Hematopoietic multipotent progenitor cell (in vitro differentiated cells): ENCODE results near the gene GTF2F2. TPM values are rescaled to one million over a fixed set of nuclear protein-coding genes. Genes with fewer than 3 reads are reported as not detected.
"Not testable (repeated sequence)": the region's sequence is repeated elsewhere in the genome, so short reads cannot be mapped to it uniquely, and the experiment has no call there.

ENCODE experiments used
- DNase-seq, 3 donors: peaks; one replicate each; pipeline ENCODE4 v3.0.0-alpha.2; 2011 to 2015; ENCODE audit warnings: low read depth in 2 of 3, low spot score in 2 of 3
- total RNA-seq: library from RNA; depleted of rRNA; stranded (reverse); fragments of >200 nt; gene quantifications from one replicate; pipeline ENCODE4 v1.2.3, GENCODE V29; 2012

The GTF2F2 gene
- total RNA-seq, 1 donor, result 9.7 TPM

DNA sequence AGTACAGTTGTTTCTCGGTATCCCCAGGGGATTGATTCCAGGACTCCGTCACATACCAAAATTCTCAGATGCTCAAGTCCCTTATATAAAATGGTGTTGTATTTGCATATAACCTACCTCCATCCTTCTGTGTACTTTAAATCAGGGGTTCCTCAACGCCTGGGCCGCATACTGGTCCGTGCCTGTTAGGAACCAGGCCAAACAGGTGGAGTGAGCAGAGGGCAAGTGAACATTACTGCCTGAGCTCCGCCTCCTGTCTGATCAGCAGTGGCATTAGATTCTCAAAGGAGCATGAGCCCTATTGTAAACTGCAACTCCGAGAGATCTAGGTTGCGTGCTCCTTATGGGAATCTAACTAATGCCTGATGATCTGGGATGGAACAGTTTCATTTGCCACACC, 122.8 kb downstream of the GTF2F2 start:
- DNase-seq, result no peak

DNA sequence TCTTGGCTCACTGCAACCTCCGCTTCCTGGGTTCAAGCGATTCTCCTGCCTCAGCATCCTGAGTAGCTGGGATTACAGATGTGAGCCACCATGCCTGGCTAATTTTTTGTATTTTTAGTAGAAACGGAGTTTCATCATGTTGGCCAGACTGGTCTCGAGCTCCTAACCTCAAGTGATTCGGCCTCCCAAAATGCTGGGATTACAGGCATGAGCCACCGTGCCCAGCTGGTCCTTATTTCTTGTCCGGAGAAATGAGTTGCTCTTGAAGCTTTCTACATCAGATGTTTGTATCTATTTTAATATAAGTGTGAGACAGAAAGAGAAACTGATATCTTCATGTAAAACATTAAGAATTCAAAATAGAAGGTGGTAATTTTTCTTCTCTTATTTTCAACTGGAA, 124.4 kb downstream of the GTF2F2 start:
- not testable (repeated sequence) for DNase-seq

DNA sequence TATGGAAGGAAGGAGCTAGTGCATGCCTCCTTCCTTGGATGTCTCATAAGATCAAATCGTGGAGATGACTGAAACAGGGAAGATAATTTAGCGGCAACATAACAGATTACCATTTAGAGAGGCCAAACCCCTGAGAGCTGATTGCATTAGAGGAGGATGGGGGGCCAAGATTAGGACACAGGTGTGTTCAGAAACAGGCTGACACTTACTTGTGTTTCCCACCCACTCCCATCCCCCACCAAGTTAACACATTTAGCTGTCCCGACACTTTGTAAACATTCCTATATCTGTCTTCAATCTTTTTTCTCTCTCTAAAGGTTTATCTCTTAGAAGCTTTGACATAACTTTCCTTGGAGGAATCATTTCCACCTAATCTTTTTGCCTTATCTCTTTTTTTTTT, 129.4 kb downstream of the GTF2F2 start:
- no peak for DNase-seq

DNA sequence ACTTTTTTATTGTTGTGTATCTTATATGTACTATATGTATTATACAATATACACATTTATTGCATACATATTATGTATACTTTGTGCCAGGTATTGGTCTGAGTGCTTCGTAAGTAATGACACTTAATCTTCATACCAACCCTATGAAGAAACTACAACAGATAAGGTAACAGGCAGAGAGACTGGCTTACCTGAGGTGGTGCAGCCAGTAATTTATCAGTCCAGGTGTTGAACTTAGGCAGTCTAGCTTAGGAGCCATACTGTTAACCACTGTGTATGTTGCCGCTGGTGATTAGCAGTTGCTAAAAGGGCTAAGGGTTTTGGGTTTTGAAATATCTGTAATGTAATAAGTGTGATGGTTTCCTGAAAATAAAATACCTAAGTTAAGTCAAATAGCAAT, 134.1 kb downstream of the GTF2F2 start:
- DNase-seq, result no peak

DNA sequence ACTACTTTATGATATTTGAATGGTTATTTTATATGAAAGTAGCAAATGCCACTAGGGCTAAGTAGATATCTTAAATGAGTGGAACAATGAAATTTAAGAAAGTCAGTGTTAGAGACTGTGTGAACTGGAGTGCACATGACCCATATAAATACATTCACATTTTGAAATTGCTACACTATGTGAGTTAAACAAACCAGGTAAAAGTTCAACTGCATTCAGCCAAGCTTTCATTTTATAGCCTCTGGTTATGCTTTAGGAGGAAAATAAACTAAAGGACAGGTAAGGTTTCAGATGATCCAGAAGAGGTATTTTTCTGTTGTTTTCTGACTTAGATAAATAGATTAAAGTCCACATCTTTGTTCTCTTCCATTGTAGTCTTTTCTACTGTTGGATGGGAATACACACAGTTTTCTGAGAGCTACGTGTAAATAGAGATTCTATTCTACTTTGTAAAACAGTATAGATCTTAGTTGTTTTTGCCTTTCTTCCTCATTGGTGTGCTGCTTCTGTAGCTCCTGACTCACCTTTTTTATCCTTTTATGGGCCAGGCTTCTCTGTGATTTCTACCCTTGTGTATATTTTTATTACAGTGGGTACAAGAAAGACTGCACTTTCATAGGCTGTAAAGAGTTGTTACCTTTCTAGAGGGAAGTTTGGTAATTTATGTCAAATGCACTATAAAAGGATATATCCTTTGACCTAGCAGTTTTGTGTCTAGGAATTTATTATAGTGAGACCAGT, 135.1 kb downstream of the GTF2F2 start:
- DNase-seq, result no peak

DNA sequence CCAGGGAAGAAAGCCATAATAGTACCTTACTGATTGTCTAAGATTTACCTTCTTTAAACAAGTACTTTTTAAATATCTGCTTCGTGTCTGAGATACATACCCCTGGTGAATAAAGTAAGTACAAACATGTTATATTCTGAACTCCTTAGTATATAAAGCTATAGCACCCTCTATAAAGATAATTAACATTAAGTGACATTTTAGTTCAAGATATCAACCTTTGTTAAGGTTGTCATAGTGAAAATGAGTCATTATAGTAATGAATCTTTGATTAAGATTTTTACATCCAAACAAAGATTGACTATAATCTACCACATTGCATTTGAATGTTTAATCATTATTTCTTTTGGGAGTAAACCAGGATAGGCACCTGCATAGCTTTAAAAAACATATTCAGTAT, 135.9 kb downstream of the GTF2F2 start:
- no peak for DNase-seq

DNA sequence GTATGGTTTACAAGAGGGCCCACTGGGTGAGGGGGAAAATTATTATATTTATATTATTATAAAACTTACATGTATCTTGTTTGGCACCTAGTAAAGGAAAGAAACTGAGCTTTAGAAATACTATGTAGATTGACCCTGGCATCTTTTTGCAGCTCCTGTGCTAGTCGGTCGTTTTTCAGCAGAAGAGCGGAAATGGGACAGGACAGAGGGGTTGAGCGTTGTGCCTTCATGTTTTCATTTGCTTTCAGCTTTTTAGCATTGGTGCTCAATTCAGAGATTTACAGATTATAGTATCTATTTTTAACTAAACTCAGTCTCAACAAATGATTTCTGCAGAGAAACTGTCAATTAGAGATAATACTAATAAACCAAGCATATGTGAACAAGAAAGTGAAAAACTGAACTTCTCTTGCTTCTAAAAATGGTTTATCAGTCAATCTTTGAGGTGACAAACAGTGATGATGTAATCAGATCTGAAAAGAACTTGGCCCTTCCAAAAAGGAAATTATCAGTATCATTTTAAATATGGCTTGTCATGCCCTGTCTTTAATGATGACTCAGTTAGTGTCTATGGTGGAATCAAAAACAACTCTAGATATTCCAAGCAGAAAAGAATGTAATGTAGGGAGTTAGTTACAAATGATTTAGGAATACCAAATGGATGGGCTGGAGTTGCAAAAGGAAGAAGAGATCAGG, 137.5 kb downstream of the GTF2F2 start:
- no peak for DNase-seq

DNA sequence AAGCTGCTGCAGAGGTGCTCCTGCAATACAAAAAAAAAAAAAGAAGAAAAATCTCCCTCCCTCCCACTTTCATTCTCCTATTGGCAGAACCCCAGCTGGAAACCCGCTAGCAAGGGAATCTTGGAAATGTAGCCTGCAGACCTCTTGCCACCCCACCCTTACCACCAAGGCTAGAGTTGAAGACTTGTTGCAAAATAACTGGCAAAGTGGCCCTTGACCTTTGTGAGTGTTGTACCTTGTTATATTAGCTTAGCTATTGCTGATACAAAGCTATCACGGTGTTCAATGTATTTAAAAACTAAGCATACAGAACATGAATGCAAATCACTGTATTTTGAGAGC, 138.0 kb downstream of the GTF2F2 start:
- DNase-seq, result no peak

DNA sequence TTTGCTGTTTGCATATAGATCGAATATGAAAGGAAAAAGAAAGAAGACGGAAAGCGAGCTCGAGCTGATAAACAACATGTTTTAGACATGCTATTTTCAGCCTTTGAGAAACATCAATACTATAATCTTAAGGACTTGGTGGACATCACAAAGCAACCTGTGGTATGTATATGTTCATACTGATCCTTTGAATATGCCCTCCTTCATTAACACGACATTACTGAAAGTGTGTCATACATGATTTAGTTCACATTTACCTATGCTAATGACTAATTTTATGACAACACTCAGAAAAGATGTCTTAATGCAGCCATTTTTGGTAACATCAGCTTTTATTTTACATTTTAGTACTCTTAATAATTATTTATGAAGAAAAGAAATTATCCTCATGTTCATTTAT, 146.9 kb downstream of the GTF2F2 start:
- DNase-seq, result no peak

DNA sequence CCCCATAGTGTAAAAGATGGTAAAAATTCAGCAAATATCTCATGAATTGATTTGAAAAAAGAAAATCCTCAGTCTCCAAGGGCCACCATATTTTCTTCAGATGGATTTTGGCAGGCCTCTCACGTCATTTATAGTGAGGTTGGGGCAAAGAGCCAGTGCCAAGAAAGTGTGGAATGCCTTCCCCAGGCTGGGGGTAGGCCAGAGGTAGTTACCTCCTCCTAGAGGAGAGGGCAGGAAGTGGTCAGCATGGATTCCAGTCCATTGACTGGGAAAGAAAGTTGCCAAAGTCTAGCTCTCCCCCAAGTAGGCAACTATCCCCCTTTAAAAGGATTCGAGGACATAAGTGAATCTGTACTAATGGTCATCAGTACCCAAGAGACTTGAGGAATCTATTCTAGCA, 148.9 kb downstream of the GTF2F2 start:
- DNase-seq, result no peak

DNA sequence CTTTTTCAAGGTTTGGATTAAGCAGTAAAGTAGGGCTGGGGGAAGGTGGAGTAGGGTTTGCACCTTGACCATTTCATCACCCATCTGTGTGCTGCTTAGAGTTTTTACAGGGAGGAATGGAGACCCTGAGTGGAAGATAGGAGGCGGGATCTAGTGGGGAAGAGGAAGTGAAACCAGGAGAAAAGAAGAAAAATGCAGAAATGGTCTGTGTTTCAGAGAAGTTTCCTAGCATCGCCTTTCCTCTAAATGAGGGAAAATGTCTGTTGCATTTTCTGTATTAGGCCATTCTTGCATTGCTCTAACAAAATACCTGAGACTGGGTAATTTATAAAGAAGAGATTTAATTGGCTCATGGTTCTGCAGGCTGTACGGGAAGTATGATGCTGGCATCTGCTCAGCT, 156.6 kb downstream of the GTF2F2 start:
- no peak for DNase-seq

DNA sequence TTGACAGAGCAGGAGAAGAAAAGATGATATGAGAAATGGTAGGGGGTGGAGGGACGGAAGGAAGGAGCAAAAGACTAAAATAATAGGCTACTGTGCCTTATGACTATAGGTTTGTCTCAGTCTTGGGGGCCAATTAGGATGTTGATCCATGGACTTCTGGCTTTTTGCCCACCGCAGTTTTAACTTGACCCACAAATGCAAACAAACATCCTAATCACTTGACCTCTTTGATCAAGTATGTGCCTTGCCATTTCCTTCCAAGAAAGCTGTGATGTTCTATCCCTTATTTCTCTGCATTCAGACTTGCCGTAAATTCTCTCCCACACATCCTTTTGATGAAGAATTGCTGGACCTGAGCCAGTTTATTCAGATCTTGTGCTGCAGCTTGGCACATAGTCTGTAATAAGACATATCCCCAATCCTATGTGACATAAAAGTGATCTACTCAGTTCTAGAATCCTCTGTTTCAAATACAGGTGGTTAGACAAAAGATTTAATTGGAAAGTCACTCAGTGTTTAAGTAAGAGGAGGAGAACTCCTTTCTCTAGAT, 157.9 kb downstream of the GTF2F2 start:
- DNase-seq, result no peak

DNA sequence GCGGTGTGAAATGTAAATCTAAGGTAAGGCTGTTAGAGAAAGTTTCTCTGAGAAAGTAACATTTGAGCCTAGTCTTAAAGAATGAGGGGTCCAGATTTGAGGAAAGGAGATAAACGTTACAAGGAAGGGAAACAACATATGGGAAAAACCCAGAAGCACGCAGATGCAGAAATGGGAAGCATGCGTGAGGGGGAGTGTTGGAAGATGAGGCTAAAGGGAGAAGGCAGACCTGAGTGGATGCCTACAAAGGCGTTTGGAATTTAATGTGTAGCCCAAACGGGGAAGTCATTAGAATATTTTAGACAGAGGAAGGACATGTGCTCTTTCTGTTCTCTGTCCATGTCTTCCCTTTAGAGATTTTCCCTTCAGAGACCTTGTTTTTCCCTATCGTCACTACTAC, 159.7 kb downstream of the GTF2F2 start:
- DNase-seq, result no peak

DNA sequence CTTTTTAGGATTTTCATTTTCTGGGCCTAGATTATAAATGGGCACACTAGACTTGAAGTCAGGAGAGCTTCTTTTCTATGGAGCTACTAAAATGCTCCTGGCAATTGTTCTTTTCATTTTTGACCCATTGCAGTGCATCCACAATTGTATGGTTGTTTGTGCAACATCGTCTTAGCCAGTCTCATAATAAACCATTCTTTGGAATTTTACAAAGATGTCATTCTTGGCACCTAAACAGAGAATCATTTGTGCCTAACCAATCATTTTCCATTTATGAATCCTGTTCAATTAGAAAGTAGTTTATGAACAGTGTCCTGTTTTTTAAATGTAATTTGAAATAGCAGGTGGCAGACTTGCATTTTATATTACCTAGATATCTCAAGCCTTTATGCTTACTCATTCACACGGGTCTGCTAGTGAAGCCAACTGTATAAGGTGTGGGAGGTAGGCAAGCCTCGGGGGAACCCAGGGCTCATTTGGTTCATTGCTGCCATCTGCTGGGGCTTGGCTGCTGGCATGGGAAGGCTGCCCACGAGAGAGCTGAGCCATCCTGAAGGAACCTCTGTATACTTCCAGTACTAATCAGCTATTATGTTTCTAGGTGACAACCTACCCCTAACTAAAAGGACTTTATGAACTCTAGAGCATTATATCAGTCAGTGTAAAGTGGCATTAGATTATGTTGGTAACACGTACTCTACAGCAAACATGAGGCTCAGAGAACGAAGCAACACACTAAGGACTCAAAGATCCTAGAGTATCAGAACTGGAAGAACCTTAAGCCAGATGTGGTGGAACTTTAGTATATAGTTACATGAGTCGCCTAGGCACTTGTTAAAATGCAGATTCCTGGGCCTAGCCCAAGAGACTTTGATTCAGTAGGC, 160.7 kb downstream of the GTF2F2 start:
- DNase-seq, result peak in 2 of 3 donors; percentile 64 to 82

DNA sequence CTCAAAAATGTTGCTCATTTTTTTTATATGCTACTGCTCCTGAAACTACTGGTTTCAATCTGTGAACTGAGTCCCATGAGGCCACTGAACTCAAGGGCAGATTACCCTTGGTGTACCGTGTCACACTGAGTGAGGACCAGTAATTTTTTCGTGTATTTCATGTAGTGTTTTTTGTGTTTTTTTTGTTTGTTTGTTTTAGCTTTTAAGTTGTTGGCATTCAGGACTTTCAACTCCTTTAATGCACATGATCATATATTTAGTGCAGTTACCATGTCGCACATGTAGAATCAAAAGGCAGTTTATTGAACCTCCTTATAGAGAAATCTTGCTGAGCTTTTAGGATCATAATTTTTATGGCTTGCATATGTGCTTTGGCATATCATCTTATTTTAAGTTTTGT, 162.7 kb downstream of the GTF2F2 start:
- no peak for DNase-seq

DNA sequence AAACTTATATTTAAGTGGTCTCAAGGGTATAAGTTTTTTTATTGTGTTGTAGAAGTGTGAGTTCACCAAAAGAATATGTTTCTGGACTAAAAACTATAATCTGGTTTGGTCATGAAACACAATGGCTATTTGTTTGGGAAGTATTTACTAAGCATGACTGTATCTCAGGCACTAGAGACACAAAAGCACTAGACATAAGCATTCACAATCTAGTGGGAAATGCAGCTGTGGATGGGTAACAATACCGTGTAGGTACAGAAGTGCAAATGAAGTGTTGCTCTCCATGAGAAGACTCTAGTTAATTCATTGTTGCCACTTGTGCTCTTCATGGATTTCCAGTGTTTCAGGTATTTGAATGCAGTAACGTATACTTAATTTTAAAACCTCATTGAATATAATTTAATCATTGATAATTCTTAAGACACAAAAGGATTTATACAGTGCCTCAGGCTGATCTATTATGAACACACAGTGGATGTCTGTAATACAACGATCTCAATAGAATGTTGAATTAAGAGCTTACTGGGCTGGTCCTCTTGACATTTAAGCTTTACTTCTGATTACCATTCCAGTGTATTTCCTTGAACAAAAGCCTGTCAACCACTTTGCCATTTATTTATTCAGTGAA, 169.7 kb downstream of the GTF2F2 start:
- DNase-seq, result no peak

DNA sequence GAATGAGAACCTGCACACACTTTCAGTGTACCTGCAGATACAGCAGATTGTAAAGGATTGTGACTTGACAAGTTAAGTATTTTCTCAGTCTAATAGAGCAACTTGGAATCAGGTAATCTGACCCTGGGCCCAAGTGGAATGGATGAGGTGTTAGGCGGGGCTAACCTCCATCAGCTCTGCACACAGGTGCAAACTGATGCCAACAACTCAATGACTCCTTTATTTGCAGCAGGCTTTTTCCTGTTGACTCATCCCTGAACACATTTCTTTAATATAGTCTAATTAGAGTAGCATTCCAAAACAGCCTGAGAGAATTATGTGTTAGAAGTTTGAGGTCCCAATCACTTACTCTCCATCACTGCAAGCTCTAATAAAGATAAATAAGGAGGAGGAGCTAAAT, 171.9 kb downstream of the GTF2F2 start:
- no peak for DNase-seq

DNA sequence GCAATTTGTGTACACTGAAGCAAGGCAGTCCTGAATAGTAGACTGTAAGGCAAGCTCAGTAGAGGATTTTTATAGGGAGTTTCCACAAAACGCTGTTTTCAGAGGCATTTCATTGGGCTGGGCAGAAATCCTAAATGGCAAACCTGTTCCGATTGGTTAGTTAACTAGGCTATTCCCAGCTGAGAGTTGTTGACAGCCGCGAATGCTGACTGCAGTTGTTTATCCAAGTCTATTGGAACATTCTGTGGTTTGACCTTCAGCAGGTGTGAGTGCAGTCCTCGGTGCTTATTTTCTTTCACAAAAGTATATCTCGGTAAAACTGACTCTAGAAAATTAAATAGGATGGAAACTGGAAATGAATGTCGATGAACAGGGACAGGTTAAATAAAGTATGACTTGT, 175.2 kb downstream of the GTF2F2 start:
- no peak for DNase-seq

DNA sequence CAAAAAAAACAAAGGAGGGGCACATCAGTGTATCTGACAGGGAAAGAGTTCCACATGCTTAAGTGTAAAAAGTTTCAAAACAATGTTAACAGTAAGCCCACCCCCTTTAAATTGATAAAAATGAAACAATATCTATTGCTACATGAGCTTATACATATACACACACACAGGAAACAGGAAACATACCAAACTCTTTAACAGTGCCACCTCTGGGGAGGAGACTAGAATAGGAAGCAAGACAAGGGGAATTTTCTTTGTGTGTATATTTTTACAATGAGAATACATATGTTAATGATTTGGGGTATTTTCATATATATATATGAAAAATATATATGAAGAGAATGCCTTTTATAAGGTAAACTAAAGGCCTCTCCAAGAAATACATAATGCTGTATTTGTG, 175.9 kb downstream of the GTF2F2 start:
- DNase-seq, result peak in 1 of 3 donors; percentile 23

DNA sequence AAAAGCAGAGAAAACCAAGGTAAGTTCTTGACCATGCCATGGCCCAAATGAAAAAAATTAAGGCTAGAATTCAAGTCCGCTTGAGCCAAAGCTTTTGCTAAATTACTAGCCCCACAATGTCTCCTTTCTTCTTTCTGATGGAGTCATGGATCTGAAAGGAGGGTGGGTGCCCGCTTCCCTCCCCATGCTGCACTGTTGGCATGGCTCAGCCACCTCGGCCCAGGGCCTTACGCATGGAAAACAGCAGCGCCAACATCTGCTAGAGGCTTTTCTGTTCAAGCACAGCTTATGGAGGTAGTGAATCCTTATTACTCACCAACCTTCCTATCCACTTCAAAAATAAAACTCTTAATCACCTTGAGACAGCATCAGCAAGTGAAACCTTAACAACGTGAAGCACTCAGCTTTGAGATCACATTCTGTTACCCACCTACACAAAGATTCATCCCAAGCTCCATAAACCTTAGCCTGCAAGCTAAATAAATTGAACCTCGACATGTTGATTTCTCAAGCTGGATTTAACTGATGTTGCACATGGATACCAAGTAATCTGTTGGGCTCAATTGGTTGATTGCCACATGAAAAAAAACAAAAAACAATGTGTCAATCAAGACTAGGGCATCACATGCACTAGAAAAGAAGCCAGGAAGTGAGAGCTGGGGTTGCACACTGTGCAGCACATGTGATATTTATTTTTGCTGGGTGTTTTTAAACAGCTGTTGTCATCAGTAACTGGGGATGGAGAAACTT, 177.3 kb downstream of the GTF2F2 start:
- DNase-seq, result no peak
